Stimulated activated CD8-positive, alpha-beta memory T cell treated with anti-CD3 and anti-CD28 coated beads, Interleukin-15, amount 100 ng/mL, for 4 hours (primary cell): ENCODE measurements around the gene ACYP1.
"Not testable (repeated sequence)": the region's sequence is repeated elsewhere in the genome, so short reads cannot be mapped to it uniquely, and the experiment has no call there.

Experiments
- DNase-seq, 2 donors: peaks; one replicate each; pipeline ENCODE4 v3.0.0-alpha.2; 2020; ENCODE audit warnings: low read depth in 2 of 2

Gene ACYP1

DNA sequence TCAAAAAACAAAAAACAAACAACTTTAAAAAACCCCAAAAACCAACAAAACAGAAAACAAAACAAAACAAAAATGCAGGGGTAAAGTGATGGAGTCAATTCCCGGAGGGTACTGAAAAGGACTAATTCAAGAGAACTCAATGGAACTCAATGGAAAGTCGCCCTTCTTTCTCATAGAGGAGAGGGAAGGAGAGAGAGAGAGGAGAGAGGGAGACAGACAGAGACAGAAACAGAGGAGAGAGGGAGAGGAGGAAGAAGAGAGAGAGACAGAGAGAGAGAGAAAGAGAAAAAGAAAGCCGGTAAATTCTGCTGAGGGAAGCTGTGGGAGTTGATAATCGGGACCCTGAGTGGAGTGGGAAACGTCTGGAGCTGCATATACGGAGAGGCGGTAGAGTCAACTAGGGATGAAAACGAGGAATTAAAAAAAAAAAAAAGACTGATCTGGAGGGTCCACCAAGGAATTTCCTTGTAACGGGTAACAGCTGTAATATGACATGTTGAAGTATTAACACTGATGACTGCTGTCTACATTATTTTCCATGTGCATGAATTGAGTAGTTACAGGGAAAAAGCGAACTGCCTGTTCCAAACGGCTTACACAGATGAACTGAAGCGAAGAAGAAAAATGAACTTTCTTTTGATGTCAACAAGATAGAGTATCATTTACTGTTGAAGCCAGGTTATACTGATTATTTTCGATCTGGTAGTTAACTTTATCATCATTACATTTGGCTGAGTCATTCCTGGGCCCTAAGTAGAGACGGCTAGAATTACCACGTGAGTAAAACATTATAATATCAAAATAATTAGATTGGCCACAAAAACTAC is 4.7 kb upstream of the ACYP1 start:
- DNase-seq = no peak

DNA sequence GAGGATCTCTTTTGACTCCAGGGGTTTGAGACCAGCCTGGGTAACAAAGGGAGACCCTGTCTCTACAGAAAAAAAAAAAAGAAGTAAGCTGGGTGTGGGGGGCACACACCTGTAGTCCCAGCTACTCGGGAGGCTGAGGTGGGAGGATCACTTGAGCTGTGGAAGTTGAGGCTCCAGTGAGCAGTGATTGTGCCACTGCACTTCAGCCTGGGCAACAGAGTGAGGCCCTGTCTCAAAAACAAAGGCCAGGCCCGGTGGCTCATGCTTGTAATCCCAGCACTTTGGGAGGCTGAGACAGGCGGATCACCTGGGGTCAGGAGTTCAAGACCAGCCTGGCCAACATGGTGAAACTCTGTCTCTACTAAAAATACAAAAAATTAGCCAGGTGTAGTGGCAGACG is 3.9 kb upstream of the ACYP1 start:
- not testable (repeated sequence) for DNase-seq

DNA sequence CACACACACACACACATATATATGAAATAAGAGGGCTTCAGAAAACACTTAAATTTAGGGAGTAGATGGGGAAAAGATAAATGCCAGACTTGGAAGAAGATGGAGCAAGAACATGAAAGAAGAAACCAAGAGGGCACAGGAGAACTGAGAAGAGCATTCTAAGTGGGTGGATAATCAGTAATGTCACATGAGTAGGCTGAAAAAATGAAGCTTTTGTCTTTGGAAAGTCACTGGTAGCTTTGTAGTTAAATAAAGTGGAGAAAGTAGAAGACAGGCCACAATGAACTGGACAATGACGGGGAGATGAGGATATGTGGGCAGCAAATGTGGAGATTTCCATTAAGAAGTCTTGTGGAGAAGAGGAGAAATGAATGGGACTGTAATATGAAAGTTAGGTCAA is 3.4 kb upstream of the ACYP1 start:
- no peak for DNase-seq

DNA sequence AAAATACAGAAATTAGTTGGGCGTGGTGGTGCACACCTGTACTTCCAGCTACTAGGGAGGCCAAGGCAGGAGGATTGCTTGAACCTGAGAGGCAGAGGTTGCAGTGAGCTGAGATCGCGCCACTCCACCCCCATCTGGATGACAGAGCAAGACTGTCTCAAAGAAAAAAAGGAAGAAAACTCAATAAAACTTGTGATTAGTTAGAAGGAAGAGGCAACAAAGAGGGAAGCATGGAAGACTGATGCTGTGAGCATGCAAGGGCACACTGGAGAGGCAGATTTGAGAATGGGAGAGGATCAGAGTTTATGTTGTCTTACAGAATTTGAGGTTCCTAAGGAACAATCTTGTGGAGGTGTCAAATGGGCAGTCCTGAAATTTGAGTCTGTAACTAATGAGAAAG is 2.9 kb upstream of the ACYP1 start:
- no peak for DNase-seq

DNA sequence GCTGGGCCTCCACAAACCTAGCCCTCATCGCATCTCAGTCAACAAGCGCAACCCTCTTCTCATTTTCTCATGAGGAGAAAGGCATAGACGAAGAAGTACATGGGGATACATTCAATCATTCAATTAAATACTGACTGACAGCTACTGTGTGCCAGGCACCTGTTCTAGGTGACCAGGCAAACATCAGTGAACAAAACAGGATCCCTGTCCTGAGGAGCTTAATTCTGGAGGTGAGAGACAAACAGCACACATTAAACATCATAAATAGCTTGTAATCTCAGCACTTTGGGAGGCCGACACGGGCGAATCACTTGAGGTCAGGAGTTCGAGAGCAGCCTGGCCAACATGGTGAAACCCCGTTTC is 362 bp upstream of the ACYP1 start:
- no peak for DNase-seq

DNA sequence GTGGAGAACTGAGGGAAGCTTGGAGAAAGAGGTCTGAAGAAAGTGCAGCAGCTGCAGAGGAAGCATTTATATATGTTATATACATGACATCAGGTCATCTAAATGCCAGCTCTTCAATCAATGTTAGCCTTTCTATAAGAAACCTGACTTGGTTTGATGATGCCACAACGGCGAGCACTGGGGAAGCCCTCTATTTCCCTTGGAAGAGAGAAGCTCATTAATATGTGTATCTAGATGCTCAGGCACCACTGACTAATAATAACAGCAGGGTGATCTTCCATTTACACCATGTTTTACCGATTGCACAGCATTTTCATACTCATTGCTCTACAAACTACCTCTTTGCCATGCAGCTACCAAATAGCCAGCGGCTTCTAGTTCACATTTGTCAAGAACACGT is 811 bp downstream of the ACYP1 start:
- DNase-seq = no peak

DNA sequence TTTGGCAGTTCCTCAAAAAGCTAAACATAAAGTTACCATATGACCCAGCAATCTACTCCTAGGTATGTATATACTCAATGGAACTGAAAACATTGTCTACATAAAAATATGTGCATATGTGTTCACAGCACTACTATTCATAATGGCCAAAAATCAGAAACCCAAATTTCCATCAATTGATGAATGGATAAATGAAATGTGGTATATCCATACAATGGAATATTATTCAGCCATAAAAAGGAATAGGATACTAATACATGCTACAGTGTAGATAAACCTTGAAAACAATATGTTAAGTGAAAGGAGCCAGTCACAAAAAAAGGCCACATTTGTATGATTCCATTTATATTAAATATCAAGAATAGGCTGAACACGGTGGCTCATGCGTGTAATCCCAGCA is 3.4 kb downstream of the ACYP1 start:
- DNase-seq = no peak

DNA sequence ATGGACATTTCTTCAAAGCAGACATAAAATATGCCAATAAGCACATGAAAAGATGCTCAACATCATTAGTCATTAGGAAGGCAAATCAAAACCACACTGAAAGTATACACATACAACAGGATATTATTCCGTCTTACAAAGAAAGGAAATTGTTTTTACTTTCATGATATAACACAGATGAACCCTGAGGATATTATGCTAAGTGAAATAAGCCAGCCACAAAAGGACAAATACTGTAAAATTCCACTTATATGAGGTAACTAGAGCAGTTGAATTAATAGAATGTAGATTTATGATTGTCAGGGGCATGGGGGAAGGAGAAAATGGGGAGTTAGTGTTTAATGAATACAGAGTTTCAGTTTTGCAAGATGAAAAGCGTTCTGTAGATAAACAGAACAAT is 4.2 kb downstream of the ACYP1 start:
- DNase-seq = no peak

DNA sequence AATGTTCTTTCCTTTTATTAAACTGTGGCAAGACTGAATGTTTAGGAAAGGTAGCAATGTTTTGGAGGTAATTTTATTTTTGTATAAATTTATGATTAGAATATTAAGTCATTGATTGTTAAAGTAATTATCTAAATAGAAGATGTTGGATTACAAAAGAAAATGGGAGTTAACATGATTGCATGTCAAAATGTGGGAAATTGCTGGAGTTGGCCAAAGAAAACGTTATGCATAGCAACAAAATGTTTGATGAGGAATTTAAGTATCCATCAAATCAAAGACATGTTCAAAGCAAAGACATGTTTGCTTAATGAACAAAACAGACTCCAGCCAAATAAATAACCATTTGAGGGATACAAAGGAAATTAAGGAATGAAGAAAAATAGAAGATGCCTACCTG is 9.4 kb downstream of the ACYP1 start:
- no peak for DNase-seq

DNA sequence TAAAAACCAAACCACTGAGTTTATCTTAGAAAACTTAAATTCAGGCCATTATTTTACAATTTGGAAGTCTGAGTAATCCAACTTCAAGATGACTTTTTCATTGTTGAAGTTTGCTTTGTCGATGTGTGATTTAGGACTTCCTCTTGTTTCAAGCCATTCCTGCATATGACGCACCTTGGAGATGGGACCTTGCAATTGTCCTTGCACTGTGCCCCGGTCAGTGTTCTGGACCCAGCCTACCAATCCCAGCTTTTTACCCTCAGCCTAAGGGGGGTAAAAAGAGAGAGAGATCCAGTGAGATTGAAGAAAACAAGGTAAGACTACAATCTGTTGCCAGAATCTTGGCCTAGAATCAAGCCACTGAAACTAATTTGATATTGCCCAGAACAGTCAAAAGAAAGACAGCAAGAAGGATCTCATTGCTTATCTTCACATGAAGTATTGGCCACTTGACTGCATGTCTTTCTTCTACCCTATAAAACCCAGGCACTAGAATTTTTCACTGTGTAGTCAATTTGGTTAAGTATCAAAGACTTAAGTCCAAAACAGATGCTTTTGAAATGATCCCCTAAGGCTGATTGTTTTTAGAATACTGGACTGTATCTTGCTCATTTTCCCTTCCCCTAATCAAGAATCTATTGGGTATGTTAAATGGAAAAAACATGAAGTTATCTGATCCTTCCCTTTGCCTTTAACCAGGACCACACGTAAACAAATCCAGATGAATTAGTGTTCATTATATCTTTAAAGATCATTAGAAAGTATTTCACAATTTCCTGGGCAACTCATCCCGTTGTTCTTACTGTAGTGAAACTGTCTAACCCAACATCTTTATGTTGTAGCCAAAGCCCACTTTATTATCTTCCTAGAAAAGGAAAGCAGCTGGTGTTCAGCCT is 10.2 kb downstream of the ACYP1 start:
- DNase-seq = no peak

DNA sequence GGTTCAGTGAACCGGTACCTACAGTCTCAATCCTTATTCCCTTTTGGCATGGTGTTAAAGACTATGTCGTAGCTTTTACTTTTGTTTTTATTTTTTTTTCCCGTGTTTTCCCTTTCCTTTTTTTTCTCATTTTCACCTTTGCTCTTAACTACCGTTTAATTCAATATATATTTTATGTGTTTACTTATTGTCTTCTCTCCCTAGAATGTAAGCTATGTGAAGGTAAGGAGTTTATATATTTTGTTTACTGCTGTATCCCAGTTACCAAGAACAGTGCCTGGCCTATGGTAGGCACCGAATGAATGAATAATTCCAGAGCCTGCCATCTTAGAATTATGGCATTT is 12.3 kb downstream of the ACYP1 start:
- DNase-seq = no peak

DNA sequence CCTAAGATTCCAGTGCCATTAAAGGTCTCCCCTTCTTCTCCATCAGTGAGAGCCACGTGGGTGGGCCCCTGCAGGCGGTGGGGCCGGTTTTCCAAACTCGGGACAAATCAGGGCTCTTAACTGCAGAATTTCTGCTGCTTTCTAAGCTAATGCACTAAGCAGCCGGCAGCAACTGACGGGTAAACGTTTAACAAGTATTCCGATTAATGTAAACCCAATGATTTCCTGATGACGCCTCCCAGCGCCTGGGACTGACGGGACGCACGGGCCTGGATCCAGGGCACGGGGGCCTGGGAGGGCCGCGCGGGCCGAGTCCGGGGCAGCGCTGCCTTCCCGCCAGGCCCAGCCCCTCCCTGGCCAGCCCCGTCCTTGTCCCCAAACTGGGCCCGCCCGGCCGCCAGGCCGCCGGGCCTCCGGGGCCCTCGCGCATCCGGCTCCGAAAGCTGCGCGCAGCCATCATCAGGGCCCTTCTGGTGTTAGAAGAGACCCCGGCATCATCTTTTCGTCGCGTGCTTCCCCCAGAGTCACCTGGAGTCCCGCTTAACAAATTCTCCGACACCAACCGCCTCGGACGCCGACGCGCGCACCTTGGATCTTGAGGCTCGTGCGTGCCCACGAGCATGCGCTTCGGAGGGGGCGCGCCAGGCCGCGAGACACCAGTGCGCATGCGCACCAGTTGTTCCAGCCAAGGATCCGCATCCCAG is 12.8 kb downstream of the ACYP1 start, which contains the start of gene MLH3:
TSS of gene MLH3 (minus strand) at position 616 of the 704 bp plus-strand sequence. CDS start 1,812 bp downstream, outside the sequence.
- DNase-seq = peak; percentile 58 to 59

DNA sequence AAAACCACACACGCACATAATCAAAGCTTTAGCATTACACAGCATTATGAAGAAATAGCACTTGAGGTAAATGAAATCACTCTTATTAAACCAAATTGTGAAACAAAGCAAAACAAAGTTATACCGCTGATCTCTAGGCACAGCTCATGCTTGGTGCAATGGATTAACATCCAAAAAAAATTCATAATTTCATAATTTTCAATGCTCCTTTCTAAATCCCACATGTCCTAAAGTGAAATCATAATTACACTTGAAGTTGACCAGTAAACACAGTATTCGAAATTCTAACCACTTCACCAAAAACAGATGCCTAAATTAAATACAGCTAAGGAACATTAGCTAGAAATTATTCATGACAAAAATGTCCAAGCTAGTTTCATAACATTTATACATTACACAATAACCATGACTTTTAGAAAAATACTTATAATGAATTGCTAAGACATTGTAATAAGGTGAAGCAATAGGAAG is 14.1 kb downstream of the ACYP1 start:
- DNase-seq = no peak

DNA sequence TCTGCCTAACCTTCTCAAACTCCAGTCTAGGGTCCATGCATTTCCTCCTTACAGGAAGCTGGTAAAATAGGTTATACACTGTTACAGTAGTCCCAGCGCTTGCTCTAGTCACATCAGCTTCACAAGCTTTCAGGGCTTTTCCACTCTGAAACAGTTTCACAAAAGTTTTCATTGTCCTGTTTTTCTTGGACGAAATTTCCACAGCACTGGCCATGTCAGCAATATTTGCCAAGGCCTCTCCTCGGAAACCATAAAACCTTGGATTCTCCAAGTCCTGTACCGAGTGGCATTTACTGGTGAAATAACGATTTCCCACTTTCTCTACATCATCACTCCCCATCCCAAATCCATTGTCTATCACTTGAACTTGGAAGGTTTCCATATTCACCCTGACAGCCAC is 14.7 kb downstream of the ACYP1 start:
- DNase-seq = no peak

DNA sequence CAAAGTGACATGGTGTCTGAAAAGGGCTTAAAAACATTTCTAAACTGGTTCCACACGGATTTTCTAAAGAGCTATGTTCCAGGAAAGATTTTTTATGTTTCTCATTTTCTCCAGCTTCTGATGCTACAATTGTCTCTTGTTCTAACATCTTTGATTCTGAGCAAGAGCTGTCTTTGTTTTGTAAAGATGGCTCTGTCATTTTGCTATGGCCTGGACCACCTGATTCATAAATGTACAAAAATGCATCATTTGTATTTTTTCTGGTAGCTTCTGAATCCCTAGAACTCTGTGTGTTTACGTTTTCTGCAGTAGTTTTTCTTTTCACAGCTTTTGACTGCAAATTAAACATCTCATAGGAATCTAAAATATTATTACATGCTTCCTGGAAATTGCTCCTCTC is 15.7 kb downstream of the ACYP1 start:
- no peak for DNase-seq

DNA sequence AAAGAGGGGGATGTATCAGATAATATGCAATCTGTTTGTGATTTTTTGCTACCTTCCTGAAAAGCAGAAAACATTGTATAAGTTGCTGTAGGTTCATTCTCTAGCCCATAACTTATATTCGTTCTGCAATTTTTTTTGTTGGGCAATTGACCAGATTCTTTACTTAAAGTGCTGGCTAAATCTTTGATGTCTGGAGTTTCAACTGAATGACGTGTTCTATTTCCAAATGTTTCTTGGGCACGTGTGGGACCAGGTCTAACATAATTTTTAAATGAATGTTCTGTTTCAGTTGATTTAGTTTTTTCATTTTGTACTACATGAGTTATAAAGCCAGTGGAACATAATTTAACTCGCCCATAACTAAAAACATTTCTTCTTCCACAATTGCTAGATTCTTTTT is 16.3 kb downstream of the ACYP1 start:
- no peak for DNase-seq

DNA sequence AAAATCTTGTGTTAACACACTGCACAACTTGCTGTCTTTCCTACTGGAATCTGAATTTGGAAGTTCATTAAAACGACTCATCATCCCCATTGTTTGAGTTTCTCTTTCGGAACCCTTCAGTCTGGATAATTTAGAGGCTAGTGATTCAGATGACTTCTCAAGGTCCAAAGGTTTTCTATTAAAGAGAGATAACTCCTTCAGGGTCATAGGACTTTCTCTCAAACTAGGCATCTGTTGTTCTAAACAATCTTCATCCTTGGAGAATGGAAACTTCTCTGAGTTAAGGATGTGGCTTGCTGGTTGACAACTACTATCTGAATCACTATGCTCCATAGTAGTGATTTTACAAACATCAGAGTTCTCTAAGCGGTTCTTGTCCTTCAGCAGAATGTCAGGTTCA is 16.9 kb downstream of the ACYP1 start:
- no peak for DNase-seq

DNA sequence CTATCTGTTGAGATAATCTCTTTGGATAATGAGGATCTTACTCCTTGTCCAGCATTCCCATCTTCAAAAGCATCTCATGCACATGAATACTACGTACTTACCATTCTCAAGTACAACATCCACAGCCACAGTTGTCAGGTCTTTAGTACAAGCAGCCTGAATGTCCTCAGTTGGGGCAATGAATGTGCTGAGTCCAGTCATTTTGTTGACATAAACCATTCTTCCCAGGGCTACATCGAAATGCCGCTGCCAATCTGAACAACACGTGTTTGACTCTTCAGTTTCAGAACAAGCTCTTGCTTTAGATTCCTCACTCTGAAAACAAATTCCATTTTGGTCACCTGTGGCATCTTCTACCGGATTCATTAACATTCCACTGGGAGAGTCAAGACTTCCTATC is 17.5 kb downstream of the ACYP1 start:
- no peak for DNase-seq

DNA sequence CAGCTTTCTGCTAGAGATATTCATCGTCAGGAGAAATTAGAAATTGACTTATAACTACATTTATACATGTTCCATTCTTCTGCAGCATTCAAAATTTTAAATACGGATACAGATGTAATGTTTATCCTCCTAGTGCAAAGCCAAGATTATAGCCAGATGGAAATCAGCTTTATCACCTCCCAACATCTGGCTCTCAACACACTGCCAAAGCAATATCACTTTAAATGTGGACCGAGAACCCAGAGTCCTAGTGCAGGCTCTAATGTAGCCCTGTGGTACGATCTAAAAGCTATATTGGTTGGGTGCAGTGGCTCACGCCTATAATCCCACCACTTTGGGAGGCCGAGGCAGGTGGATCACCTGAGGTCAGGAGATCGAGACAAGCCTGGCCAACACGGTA is 19.1 kb downstream of the ACYP1 start:
- DNase-seq = no peak

DNA sequence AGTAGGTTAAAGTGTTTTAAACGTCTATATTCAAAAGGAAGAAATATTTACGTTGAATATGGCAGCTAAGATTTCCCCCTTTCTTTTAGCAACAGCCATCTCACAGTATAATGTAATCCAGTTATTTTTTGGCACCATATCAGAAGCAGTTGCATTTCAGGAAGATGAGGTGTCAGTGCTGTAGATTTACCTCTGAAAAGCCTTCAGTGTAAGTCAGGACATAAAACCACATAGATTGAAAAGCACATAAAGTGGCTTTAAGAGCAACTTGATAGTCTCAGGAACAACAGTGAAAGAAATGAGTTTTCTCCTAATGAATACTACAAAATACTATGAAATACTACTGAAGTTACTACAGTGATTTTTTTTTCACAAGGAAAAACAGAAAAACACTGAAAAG is 19.5 kb downstream of the ACYP1 start:
- no peak for DNase-seq

DNA sequence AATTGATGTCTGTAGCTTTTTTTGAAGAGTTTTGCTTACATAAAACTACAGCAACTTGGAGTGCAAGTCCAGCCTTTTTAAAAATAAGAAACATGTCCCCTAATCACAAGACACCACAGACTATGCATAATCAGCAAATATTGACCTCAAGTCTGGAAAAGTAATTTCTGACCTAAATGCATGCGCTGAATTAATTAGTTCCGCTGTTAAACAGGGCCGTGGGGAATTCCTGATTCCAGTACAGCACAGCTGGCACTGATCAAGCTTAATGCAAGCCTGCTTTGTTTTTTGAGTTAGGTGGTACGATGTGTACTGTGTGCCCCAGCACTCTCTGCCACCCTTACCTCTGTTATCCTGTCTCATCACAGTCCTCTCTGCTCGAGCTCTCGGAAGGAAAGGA is 21.8 kb downstream of the ACYP1 start:
- DNase-seq = no peak

DNA sequence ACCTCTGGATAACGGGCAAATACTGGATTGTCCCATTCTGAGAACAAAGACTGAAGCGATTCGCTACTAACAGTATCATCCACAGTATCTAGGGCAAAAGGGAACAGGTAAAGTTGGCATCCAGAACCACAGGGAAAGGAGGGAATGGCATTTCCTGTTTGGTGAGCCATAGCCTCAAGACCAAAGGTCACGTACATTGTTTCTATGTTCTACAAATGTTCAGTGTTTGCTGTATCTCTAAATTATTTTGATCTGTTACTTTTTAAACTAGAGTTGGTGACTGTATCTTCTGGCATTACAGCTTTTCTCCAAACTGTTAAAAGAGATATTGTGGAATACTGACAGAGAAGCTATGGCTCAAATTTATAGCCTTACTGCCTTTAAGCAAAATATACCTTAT is 22.2 kb downstream of the ACYP1 start:
- DNase-seq = no peak
